NCI-H510A treated with DMSO at 0.1 percent for 48 hours (cell line): ENCODE measurements around the gene SKP1.

Experiments used
- DNase-seq: peaks from one replicate; lab custom pipeline; 2025; lab: John Stamatoyannopoulos, UW

SKP1 gene

DNA sequence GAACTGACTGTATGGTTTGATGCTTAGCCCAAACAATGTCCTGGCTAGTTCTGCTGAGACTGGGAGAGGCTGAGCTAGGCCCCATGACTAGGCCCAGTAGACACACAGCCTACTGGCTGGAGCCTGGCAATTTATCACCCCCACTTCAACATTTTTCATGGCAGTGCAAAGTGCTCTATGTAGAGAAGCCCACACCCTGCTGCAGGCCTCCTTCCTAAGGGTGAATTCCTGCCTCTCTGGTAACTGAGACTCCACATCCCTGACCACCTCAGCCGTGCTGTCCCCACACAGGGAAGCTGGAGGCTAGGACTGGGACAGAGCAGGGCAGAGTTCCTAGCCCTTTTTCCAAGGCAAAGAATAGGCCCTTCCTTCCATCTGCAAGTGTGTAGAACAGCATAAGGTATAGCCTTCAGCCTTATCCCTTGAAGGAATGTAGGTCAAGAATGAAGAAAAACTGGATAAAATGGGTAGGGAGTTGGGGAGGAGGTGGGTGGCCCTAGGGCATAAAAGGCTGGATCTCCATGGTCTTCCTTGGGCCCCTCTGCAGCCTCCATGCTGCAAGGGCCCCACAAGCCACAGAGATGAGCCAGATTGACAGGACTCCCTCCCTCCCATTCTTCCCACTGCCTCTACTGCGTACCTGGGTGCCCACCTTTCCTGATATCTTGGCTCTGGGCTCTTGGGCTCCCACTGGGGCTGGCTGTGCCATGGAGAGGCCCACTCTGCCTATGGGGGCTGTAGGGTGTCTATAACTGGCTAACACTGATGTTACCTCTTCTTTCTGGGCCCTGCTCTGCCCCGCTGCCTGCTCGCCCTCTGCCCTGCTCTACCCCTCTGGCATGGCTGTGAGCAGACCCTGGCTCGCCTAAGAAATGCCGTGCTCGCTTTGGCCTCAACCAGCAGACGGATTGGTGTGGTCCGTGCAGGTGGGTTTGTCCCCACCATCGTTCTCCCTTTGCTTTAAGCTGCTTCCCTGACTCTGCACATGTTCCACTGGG is 32.5 kb downstream of the SKP1 start:
- DNase-seq, result no peak

DNA sequence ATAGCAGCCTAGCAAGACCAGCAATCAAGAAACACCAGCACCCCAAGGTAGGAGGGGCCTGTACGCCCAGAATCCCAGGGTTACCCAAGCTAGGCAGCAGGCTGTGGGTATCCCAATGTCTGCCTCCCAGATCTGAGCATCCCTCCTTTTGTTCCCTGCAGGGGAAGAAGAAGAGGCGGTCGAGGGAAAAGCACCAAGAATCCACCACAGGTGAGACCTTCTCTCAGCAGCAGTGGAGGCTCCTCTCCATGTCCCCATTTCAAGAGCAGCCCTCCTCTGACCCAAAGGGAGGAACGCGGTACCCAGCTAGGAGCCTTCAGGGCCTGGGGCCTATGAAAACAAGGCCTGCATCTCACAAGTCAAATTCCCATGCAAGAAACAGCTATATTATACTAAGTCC is 33.3 kb downstream of the SKP1 start:
- DNase-seq, result no peak

DNA sequence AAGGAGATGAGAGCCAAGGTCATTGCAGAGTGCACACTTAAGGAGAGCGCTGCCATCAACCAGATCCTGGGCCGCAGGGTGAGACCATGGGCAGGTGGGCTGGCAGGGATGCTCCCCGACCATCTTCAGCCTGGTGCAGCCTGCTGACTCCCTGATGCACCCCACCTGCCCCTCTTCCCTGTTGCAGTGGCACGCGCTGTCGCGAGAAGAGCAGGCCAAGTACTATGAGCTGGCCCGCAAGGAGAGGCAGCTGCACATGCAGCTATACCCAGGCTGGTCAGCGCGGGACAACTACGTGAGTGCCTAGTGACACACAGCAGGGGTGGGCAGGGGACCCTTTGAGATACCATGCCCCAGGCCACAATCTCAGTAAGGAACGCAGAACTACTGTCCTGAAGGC is 33.9 kb downstream of the SKP1 start:
- no peak for DNase-seq

DNA sequence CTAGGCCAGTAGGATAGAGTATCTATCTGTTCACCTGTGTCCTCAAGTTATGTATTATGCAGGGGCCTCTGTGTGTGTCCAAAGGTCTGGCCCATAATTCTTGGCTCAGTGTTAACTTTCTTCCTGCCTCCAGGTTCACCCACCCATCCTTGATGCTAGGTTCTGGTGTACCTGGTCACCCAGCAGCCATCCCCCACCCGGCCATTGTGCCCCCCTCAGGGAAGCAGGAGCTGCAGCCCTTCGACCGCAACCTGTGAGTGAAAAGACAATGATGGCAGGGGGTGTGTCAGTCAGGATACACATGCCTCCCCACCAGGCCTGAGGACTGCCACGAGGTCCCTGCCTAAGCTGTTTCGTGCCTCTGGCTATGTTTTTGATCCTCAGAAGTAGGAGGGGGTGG is 34.7 kb downstream of the SKP1 start:
- DNase-seq, result no peak

DNA sequence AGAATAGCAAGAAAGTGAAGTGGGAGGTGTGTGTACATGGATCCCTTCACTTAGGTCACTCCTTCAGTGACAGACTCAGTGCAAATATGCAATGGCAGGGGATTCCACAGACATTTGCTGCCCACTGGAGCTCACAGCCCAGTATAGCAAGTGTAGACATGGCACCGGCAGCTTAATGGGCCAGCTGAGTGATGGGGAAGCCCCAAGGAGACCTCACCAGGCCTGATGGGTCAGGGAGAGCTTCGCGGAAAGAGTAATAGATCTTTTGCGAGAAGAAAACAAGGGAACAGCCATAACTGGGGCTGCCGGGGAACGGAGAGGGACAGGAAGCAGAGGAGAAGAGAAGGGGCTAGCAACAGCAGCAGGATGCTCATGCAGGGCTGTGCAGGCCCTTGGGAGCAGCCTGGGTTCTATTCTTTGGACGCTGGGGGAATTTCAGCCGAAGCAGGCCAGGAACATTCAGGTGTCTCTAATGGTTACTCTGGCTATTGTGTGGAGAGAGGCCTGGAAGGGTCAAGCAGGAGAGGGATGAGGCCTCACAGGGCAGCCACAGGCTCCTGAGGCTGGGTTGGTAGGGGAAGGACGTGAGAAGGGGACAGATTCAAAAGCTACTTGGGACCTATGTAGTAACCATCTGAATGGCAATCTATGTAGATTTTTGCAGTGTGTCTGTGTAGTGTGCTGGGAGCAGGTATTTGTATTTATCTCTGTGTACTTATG is 35.3 kb downstream of the SKP1 start:
- DNase-seq, result no peak

DNA sequence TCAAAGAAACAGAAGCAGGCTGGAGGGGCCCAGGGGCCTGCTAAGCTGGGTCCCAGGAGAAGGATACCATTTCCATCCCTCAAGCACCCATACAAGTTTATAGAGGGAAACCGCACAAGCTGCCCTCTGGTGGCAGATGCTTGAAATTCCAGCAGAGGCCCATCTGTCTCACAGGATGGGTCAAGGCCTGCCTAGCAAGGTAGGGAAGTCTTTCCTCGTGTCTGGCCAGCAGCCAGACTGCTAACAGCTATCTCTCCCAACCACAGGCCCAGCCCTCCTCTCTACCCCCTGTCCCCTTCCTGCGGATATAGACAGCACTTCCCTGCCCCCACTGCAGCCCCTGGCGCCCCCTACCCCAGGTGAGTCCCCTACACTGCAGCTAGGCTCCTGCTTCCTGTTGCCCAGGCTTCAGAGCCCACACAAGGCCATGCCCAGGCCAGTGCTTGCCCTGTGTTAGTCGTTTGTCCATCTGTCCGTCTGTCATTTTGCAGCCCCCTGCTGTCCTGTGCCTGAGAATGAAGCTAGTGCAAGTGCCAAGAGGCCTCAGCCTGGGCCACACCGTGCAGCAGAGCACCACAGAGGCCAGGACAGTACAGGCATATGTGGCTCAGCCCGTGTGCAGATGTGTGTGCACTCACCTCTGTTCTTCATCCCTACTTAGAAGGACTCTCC is 36.1 kb downstream of the SKP1 start:
- DNase-seq, result peak; percentile 36

DNA sequence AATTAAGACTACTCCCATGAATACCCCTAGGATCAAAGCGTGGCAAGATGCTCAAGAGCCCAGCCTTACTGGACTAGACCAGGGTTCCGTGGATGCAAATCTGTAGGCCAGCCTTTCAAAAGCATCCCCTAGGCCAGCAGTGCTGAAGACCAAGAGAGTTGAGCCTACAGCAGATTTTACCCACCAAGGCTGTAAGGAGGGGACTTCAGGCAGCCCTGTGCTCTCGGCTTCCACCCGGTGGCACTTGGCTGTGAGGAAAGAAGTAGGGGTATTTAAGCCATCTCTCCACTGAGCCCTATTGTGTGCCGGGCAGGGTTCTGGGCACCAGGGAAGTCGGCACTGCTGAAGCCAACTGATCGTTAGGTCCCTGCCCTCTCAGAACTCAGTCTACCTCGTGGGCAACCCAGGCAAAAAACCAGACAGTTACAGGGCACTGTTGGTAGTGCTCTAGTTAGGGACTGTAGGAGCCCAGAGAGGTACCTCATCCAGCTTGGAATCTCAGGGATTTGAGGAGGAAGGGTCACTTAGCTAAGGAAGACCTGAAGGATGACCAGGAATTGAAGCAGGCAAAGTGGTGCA is 36.8 kb downstream of the SKP1 start:
- DNase-seq, result no peak

DNA sequence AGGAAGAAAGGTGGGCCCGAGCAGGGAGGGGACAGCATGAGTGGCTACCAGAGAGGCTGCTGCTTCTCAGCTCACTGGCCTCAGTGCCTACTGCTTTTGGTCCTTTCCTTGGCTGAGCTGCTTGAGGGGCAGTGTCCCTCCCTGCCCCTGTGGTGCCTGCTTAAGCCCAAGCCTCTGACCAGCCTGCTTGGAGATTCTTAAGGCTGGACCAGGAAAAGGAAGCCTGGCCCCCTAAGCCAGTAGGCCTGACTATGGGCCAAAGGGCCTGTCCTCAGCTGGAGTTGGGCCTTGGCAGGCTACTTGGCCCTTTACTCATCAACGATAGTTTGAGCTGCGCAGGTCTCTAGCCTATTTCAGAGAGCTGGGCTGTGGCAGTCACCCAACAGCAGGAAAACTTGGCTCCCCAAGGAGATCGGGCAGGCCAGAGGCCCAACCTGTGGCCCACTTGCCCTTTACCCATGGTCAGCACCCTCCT is 37.3 kb downstream of the SKP1 start:
- no peak for DNase-seq

DNA sequence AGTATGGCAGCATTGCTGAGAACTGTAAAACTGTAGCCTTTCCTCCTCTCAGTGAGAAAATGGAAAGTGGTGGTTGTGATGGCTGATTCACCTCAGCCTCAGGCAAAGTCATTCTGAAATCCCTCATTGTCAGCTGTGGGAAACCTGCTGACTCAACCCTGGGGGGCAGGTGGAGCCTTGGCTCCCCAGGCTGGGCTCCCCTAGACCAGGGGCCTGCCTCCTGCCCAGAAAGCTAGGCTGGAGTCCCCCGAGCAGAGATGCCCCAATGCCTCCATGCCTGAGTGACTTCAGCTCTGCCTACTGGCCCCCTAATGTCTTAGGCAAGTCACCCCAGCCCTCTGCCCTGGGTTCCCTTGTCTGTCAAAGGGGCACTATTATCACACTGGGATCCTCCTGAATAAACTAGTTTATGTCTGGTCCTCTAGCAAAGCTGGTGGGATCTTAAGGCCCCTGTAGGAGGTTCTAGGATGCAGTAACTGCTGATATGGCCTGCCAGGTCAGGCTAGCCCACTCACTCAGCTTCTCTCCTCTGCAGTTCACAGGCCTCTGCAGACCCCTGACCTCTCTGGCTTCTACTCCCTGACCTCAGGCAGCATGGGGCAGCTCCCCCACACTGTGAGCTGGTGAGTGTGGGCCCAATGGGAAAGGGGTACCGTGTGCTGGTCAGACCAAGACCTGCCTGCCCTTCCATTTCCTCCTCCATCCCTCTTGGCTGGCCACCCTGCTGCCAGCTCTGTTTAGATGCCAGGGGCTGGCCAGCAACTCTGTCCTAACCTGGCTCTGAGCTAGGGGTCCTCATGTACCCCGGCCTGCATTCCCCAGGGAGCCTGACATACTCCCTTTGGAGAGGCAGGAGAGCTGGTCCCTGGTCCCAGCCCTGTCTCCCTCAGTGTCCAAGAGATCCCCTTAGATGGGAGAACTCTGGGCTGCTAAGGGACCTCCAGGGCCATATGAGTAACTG is 38.1 kb downstream of the SKP1 start:
- no peak for DNase-seq

DNA sequence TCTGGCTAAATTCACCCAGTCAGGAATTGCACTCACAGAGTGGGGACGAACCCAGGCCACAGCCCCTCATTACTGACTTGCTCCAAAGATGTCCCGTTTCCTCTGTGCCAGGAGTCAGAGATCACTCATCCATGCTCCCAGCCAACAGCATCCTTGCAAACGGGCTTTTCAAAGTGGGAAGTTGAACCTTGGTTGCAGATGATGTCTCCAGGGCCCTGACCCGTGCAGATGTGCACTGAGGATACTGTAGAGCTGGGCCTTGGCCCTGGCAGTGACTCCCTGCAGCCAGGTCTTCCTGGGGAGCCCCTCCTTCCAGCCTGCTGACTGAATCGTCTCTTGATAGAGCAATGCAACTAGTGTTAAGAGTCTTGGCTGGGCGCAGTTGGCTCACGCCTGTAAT is 40.0 kb downstream of the SKP1 start:
- no peak for DNase-seq

DNA sequence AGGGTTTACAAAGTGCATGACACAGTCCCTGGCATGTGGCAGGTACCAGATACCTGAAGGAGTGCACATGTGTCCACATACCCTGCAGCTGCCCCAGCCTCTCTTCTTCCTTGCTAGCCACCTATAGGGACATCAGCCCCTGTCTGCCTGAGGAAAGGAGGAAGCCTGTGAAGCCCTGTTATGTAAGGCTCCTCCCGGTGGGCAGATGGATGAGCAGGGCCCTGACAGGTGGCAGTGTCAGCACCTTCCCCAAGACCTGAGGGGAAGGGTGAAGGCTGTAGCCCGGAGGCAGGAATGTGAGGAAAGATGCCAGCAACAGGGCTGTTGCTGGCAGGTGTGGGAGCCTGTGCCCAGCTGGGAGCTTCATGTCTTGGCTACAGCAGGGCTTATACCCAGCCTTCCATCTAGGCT is 40.5 kb downstream of the SKP1 start:
- no peak for DNase-seq

DNA sequence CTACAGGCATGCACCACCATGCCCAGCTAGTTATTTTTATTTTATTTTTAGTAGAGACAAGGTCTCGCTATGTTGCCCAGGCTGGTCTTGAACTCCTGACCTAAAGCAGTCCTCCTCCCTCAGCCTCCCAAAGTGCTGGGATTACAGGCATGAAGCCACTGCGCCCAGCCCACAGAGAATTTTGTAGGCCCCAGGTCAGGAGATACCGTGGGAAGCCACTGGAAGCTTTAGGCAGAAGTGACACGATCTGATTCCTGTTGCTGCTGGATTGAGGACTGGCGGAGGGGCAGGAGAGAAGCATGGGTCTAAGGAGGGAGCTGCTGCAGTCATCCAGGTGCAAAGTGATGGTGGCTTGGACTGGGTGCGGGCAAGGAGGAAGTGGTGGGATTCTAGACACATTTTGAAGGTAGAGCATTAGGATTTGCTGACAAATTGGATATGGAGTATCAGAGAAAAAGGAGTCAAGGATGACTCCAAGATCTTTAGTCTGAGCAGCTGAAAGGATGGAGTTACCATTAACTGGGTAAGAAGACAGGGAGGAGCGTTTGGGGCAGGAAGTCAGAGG is 41.6 kb downstream of the SKP1 start:
- no peak for DNase-seq

DNA sequence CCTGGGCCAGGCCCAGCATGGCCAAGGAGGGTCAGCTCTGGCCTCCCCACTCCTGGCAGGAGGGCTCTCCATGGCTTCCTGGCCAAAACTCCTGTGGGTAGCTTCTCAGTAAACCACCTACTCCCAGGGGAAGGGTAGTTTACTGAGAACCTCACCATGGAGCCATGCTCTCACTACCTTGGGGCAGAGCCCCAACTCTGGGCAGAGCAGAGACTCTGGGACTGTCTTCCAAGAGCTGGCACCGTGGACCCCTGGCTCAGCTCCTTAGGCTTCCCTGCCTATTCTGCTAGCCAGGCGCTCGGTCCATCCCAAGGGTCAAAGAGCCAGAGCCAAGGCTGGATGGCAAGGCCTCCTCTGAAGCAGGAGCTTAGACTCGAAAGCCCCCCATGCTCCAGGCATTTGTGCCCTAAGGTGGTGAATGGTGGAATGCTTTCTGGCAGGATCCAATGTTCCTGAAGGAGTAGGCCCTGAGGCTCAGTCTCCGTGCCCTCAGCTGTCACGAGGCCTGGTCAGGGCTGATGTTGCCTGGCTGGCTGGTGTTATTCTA is 42.7 kb downstream of the SKP1 start:
- DNase-seq, result no peak

DNA sequence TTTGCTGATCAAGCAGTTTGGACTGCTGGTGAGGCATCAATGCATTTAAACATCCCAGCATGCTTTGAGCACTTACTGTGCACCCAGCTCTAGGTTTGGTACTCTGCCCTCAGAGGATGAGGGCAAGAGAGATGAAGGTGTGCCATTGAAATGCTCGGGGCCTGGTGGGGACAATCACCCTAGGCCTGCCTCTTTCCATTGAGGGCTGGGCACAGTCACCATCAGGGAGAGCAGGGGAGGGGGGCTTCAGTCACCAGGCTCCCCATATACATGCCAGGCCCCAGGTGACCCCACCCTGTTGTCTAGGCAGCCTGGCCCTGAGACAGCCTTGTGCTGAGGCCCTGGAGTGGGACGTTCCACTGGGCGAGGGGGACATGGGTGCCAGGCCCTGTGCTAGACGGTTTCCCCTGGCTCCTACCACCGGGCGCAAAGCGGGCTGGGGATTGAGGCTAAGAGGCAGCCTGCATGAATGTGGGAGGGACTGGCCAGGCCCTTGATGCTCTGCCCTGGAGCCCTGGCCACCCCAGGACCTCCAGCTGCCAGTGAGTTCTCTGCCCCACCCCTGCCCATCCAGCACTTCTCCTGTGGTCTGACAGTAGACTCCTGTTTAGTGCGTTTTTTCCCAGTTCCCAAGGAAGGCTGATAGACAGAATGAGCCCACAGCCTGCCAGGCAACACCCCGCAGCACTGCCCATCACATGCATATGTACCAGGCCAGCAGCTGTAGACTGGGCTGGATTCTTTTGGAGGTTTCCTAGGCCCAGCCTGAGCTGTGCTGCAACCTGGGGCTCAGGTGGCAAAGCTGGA is 43.4 kb downstream of the SKP1 start:
- DNase-seq, result no peak

DNA sequence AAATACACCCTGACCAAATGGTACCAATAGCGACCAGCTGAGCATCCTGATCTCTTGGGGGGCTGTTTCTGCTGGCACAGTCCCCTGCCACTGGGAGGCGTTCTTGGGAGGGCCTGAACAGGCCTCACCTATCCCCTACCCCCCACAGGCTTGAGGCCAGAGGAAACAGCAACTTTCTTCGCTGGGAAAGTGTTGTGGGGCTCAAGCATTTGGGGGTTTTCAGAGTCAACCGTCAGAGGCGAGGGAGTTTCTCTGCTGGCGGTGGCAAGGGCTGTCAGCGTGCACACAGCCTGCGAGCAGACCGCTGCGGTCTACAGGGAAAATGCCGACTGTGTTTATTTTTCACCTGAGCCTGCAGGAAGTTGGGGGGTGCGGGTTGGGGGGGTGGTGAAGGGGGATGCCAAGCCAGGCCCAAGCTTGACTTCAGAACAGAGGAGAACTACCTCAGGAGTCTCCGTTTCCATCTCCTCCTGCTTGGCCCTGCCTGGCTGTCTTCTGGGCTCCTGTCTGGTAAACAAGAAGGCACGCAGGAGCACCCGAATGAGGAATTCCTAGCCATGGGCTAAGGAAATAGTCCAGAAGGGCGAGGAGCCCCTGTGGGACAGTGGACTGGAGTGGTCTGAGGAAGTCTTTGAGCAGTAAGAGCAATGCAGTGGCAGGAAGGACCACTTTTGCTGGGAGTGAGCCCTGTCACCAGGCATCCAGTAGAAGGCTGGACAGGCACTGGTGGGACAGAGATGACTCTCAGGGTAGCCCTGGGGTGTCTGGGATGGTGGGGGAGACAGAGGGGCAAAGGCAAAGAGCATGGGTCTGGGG is 44.2 kb downstream of the SKP1 start:
- DNase-seq, result no peak

DNA sequence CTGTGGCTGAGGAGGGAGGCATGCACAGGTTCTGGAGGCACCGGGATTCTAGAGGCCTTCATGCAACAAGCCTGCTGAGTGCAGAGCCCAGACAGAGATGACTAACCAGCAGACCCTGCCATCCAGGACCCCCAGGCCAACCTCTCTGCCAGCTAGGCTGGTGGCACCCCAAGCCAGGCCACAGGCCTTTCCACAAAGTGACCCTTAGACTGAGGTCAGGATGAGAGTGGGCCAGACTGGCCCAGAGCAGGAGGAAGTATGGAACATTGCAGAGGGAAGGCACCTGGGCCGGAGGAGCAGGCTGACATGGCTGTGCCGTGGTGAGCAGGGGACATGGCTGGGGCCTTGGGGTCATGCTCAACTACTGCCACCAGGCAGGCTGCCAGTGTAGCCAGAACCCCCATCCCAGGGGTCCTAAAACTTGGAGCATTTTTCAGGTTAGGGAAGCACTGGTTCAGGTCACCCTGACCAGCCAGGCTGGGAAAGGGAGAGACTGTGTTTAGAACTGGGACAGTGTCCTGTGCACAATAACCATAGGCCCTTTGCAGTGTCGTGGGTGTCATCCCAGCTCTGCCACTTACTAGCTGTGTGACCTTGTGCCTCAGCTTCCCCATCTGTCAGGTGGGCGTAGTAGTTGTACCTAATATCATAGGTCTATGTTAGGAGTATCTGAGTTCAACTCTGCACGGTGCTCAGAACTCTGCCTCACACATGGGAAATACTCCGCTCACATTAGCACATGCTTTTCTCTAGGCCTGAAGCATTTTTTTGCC is 45.0 kb downstream of the SKP1 start:
- no peak for DNase-seq

DNA sequence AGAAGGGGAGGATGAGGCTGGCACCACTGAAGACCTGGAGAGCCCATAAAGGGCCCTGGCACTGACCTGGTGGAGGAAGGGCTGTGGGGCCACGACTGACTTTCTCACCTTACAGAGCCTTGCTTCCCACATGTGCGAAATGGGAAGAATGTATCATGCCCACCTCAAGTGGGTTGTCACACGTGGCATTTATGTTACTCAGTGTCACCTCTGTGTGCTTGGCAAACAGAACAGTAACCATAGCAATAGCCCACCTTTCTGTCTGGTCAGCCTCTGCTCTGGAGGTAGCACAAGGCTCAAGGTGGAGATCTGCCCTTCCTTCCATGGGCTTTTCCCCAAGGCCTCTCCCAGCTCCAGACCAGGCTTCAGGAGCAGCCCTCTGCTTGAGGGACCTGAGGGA is 45.6 kb downstream of the SKP1 start:
- DNase-seq, result no peak
